Mesendoderm (in vitro differentiated cells): ENCODE data around the gene RPAP3. TPM values are rescaled to one million over a fixed set of nuclear protein-coding genes. Genes with fewer than 3 reads are reported as not detected.

Experiments
- DNase-seq: peaks from one replicate; pipeline ENCODE4 v3.0.0; 2013
- H2AK5ac ChIP-seq: 2 replicates; pipeline ENCODE4 v1.6.1; 2013; ENCODE audit warnings: low read length, inconsistent platforms
- H2BK120ac ChIP-seq: 2 replicates; pipeline ENCODE4 v1.6.1; 2013; ENCODE audit warnings: low read depth, mild to moderate bottlenecking, low read length, moderate library complexity, mixed read lengths
- H2BK15ac ChIP-seq: replicated peaks from 2 replicates; pipeline ENCODE4 v1.6.1; 2013; ENCODE audit warnings: low read depth, mild to moderate bottlenecking, moderate library complexity
- H2BK5ac ChIP-seq: 2 replicates; pipeline ENCODE4 v1.6.1; 2013; ENCODE audit warnings: low read length, inconsistent platforms
- H3K18ac ChIP-seq: 2 replicates; pipeline ENCODE4 v1.6.1; 2013; ENCODE audit warnings: mild to moderate bottlenecking, low read length, mixed read lengths
- H3K23ac ChIP-seq: one replicate; pipeline ENCODE4 v1.6.1; 2013; ENCODE audit warnings: low read length
- H3K27ac ChIP-seq: 2 replicates; pipeline ENCODE4 v1.5.1; 2013; ENCODE audit warnings: low read depth, mild to moderate bottlenecking, inconsistent platforms, low read length, moderate library complexity
- H3K27me3 ChIP-seq: 2 replicates; pipeline ENCODE4 v1.6.1; 2013; ENCODE audit warnings: low read length, control low read depth, mild to moderate bottlenecking, inconsistent platforms; ENCODE audit not compliant: insufficient read depth, poor library complexity
- H3K36me3 ChIP-seq: 2 replicates; pipeline ENCODE4 v1.6.1; 2013; ENCODE audit warnings: low read length, inconsistent platforms; ENCODE audit not compliant: control insufficient read depth, insufficient read depth
- H3K4ac ChIP-seq: one replicate; pipeline ENCODE4 v1.6.1; 2013; ENCODE audit warnings: low read depth, mild to moderate bottlenecking, low read length, moderate library complexity
- H3K4me1 ChIP-seq: 2 replicates; pipeline ENCODE4 v1.6.1; 2013; ENCODE audit warnings: low read depth, low read length, inconsistent platforms; ENCODE audit not compliant: control insufficient read depth
- H3K4me2 ChIP-seq: 2 replicates; pipeline ENCODE4 v1.6.1; 2013; ENCODE audit warnings: low read length
- H3K4me3 ChIP-seq: 2 replicates; pipeline ENCODE4 v1.5.1; 2013; ENCODE audit warnings: mild to moderate bottlenecking, low read length
- H3K56ac ChIP-seq: one replicate; pipeline ENCODE4 v1.6.1; 2013; ENCODE audit warnings: low read length
- H3K79me1 ChIP-seq: 2 replicates; pipeline ENCODE4 v1.6.1; 2013; ENCODE audit warnings: low read length, inconsistent platforms
- H3K79me2 ChIP-seq: 2 replicates; pipeline ENCODE4 v1.6.1; 2013; ENCODE audit warnings: mild to moderate bottlenecking, low read length; ENCODE audit not compliant: control insufficient read depth, insufficient read depth
- H3K9ac ChIP-seq: 2 replicates; pipeline ENCODE4 v1.6.1; 2013; ENCODE audit warnings: low read length, inconsistent platforms
- H4K5ac ChIP-seq: one replicate; pipeline ENCODE4 v1.6.1; 2013; ENCODE audit warnings: low read length
- H4K8ac ChIP-seq: one replicate; pipeline ENCODE4 v1.6.1; 2013; ENCODE audit warnings: low read depth, mild to moderate bottlenecking, control low read depth, low read length, moderate library complexity
- WGBS: extraction: QIAGEN DNeasy Blood & Tissue Kit; methylation state at CpG from one replicate; pipeline ENCODE4 v1.1.7; 2013; ENCODE audit warnings: low lambda C conversion rate, missing lambda C conversion rate; ENCODE audit not compliant: insufficient coverage; ENCODE audit errors: extremely low coverage; 5-methylcytosine and 5-hydroxymethylcytosine counted together
- polyA plus RNA-seq, 2 experiments: library from polyadenylated mRNA; stranded (reverse); fragments of 200-250 nt; gene quantifications; one replicate each; pipeline ENCODE4 v1.2.3, GENCODE V29; 2013

The RPAP3 gene, protein sequence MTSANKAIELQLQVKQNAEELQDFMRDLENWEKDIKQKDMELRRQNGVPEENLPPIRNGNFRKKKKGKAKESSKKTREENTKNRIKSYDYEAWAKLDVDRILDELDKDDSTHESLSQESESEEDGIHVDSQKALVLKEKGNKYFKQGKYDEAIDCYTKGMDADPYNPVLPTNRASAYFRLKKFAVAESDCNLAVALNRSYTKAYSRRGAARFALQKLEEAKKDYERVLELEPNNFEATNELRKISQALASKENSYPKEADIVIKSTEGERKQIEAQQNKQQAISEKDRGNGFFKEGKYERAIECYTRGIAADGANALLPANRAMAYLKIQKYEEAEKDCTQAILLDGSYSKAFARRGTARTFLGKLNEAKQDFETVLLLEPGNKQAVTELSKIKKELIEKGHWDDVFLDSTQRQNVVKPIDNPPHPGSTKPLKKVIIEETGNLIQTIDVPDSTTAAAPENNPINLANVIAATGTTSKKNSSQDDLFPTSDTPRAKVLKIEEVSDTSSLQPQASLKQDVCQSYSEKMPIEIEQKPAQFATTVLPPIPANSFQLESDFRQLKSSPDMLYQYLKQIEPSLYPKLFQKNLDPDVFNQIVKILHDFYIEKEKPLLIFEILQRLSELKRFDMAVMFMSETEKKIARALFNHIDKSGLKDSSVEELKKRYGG
- 56.4 TPM for polyA plus RNA-seq (2013, experiment 1 of 2)
- 57.0 TPM for polyA plus RNA-seq (2013, experiment 2 of 2)

DNA sequence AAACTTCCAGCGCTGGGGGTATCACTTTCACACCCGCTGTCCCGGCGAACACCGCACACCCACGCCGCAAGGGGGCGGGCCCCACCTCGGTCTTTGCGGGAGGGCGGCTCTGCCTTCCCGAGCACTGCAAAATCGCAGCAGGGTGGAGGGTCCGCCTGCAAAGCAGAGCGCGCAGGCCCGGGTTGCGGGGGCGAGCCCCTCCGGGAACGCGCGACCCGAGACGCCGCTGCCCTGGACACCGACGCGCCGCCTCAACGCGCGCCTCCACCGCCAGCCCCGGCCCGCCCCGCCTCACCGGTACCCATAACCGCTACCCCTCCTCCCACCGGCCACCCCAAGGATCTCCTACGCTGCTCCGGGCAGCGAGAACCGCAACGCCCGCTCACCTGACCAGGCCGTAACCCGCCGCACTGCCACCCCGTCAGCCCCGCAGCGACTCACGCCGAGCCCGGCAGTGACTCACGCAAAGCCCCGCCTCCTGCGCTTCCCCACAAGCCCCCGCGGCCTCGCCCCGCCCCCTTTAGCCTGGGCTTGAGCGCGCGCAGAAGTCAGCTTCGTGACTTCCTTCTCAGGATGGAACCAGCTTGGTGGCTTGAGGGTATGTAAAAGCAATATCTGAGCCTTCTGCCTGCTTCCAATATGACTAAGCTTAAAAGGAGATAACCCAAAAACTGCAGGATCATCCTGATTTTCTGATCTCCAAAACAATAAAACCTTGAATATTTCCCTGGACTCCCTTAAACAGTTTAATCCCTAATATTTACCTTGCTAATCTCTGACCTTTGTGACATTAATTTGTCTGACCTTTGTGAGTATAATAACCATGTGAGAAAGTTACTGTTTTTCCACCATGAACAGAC, at the start of gene RPAP3:
Gene RPAP3 (minus strand): TSS at position 465 of the 860 bp plus-strand sequence. CDS start 3,190 bp downstream, outside the sequence.
- Histone ChIP-seq H3K9ac (peak within 1 kb of the TSS; percentile 87), H2BK15ac (no peak within 1 kb of the TSS), H3K27ac (peak within 1 kb of the TSS; percentile 41), H3K4me1 (no peaks in the 10 kb centered on the region), H3K4me3 (peak within 1 kb of the TSS; percentile 75), H3K4ac (peak within 1 kb of the TSS; percentile 44), H2BK5ac (no peak within 1 kb of the TSS), H3K36me3 (no peaks in the 10 kb centered on the region), H3K23ac (no peak within 1 kb of the TSS), H2BK120ac (no peak within 1 kb of the TSS), H2AK5ac (no peak within 1 kb of the TSS), H3K4me2 (peak within 1 kb of the TSS; percentile 28), H3K56ac (peak within 1 kb of the TSS; percentile 99), H3K79me2 (peaks cover 18% of the 10 kb centered on the region), H4K8ac (no peak within 1 kb of the TSS), H3K18ac (peak within 1 kb of the TSS; percentile 54), H3K79me1 (peaks cover 11% of the 10 kb centered on the region), H4K5ac (no peak within 1 kb of the TSS), H3K27me3 (no peaks in the 10 kb centered on the region)
- DNase-seq = peak; percentile 96
- no CpG with 5 or more reads among the region's 66 CpGs for WGBS

DNA sequence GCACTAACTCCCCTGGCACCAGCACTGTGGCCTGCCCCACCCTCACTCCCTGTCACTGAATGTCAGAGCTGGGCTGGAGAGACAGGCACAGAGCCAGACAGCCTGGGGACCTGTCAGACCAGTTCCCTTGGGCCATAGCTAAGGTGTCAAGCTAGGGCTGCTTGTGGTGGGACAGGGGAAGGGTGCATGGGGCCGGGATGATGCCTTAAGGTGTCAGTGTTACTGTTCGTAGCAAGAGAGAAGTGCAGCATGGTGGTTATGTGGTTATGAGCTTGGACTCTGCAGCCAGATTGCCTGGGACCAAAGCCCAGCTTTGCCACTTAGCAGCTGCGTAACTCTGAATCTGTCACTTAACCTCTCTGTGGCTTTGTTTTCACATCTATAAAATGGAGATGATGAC, 49.1 kb upstream of the RPAP3 start:
- Histone ChIP-seq H3K36me3 (no peaks in the 10 kb centered on the region), H3K18ac (no peak overlapping the region), H3K4me2 (no peak overlapping the region), H3K27ac (no peak overlapping the region), H3K79me1 (peaks cover 14% of the 10 kb centered on the region), H4K5ac (no peak overlapping the region), H3K27me3 (no peaks in the 10 kb centered on the region), H2BK120ac (no peak overlapping the region), H2BK15ac (no peak overlapping the region), H3K56ac (peak overlapping the region; percentile 67), H3K23ac (no peak overlapping the region), H3K9ac (no peak overlapping the region), H3K4me3 (no peak overlapping the region), H2BK5ac (no peak overlapping the region), H2AK5ac (peak overlapping the region; percentile 87), H3K4ac (no peak overlapping the region), H3K79me2 (peaks cover 8% of the 10 kb centered on the region), H4K8ac (no peak overlapping the region), H3K4me1 (peaks cover 47% of the 10 kb centered on the region)
- no peak for DNase-seq
- no CpG with 5 or more reads among the region's 3 CpGs for WGBS

DNA sequence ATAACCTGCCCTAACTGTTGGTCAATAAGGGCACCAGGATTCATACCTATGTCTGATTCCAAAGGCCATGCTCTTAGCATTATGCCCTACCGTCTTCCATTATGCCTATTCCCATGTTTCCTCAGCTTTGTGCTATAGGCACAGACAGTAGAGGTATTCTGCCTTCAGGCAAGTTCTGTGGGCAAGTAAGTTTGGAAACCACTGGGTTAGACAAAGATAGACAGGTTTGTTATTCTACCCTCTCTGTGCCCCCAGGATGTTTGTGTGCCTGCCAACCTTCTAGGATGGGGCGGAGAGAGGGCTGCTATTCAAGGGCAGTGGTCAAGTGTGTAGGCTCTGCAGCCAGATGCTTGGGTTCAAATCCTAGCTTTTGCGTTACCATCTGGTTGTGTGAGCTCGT, 48.3 kb upstream of the RPAP3 start:
- H3K27ac ChIP-seq = peak overlapping the region; percentile 66
- H3K79me2 ChIP-seq = peaks cover 8% of the 10 kb centered on the region
- peaks cover 46% of the 10 kb centered on the region for H3K4me1 ChIP-seq
- H2BK5ac ChIP-seq = peak overlapping the region; percentile 98
- H2AK5ac ChIP-seq = peak overlapping the region; percentile 98
- H3K9ac ChIP-seq = peak overlapping the region; percentile 11
- H4K5ac ChIP-seq = no peak overlapping the region
- H3K36me3 ChIP-seq = no peaks in the 10 kb centered on the region
- WGBS = no CpG with 5 or more reads among the region's 4 CpGs
- H3K56ac ChIP-seq = peak overlapping the region; percentile 84
- no peak overlapping the region for H2BK15ac ChIP-seq
- no peak overlapping the region for H3K4ac ChIP-seq
- no peaks in the 10 kb centered on the region for H3K27me3 ChIP-seq
- H3K18ac ChIP-seq = no peak overlapping the region
- peaks cover 14% of the 10 kb centered on the region for H3K79me1 ChIP-seq
- DNase-seq = no peak
- H2BK120ac ChIP-seq = peak overlapping the region; percentile 5
- no peak overlapping the region for H3K4me3 ChIP-seq
- H3K23ac ChIP-seq = no peak overlapping the region
- no peak overlapping the region for H3K4me2 ChIP-seq
- H4K8ac ChIP-seq = no peak overlapping the region

DNA sequence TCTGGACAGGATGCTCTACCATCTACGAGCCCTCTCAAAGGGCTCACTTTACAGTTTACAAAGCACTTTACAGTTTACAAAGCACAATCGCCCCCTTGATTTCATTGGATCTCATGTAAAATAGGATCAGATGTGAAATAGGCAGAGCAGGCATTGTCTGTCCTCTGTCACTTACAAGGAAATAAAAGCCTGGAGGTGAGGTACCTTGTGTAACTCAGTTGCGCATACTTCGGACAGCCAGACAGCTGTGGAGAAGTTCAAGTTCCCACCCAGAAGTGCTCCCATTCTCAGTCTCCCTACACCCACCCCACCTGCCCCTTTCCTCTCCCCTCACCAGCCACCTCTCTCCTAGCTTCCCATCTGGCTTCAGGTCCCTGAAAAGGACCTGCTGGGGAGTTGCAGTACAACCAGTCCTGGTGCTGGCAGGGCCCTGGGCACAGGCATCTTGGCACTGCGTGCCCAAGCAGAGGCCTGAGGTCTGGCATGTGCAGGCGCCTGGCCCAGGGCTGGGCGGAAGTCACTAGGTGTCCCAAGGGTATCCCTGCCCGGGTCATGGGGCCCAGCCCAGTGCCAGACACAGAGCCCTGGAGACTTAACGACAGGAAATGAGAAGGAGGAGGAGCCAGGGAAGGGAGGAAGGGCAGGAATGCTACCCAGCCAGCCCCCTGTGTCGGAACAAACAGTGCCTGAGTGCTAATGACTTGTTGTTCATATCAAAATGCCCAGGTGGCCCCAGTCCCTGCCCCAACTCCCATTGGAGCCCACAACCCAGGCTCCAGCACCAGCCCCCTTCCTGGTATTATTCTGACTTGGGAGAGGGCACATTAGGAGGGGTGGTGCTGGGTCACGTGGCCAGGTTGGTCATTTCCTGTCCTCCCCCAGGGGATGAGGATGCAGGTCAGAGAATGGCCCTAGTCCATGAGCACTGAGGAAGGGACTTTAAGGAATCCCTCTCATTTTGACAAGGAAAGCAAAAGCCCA, 47.5 kb upstream of the RPAP3 start:
- Histone ChIP-seq H2BK15ac (no peak overlapping the region), H3K27me3 (no peaks in the 10 kb centered on the region), H4K8ac (no peak overlapping the region), H3K56ac (peak overlapping the region; percentile 84), H3K4ac (peak overlapping the region; percentile 60), H3K4me1 (peaks cover 46% of the 10 kb centered on the region), H3K9ac (peak overlapping the region; percentile 49), H3K27ac (peak overlapping the region; percentile 67), H2BK5ac (peak overlapping the region; percentile 93), H2BK120ac (peak overlapping the region; percentile 5), H4K5ac (peak overlapping the region; percentile 74), H3K23ac (peak overlapping the region; percentile 38), H3K36me3 (no peaks in the 10 kb centered on the region), H3K79me2 (peaks cover 8% of the 10 kb centered on the region), H3K79me1 (peaks cover 14% of the 10 kb centered on the region), H3K4me2 (no peak overlapping the region), H3K4me3 (no peak overlapping the region), H3K18ac (peak overlapping the region; percentile 33), H2AK5ac (peak overlapping the region; percentile 95)
- no CpG with 5 or more reads among the region's 11 CpGs for WGBS
- DNase-seq = peak; percentile 96

DNA sequence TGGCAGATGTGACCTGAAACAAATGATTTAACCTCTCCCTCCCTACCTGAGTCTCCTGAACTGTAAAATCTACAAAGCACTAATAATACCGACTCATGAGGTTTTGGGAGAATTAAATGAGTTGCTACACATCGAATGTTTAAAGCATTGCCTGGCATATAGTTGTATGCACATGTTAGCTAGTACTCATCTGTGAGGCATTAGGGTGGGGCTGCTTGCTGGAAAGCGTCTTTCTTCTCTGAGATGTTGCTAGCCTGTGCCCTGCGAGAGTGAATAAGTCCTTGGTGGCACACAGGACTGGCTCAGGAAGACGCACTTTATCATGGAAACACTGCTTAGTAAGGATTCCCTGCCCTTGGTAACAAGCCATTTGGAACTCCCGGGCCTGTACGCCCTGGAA, 46.7 kb upstream of the RPAP3 start:
- Histone ChIP-seq H3K27ac (no peak overlapping the region), H3K23ac (peak overlapping the region; percentile 38), H4K5ac (no peak overlapping the region), H3K9ac (no peak overlapping the region), H3K4me2 (no peak overlapping the region), H3K79me2 (peaks cover 7% of the 10 kb centered on the region), H3K79me1 (peaks cover 13% of the 10 kb centered on the region), H3K4me3 (no peak overlapping the region), H2BK5ac (peak overlapping the region; percentile 93), H2BK120ac (no peak overlapping the region), H3K4ac (no peak overlapping the region), H3K4me1 (peaks cover 41% of the 10 kb centered on the region), H3K56ac (peak overlapping the region; percentile 84), H3K27me3 (no peaks in the 10 kb centered on the region), H2BK15ac (no peak overlapping the region), H4K8ac (no peak overlapping the region), H3K36me3 (no peaks in the 10 kb centered on the region), H3K18ac (no peak overlapping the region), H2AK5ac (peak overlapping the region; percentile 95)
- DNase-seq = no peak
- no CpG with 5 or more reads among the region's 7 CpGs for WGBS
